DND-41 (cell line): ENCODE measurements around the gene PARN.

Experiments used
- ATAC-seq: fragments of 200-7000 bp; cut with Tn5 transposase; 3 replicates; pipeline ENCODE4 v1.9.1; 2021; ENCODE audit warnings: low read depth; ENCODE audit not compliant: insufficient read depth
- DNase-seq: peaks from one replicate; pipeline ENCODE4 v3.0.0-alpha.2; 2020
- H2AFZ ChIP-seq: 2 replicates; pipeline ENCODE4 v1.6.0; 2012; ENCODE audit warnings: low read depth, low read length
- H3K27ac ChIP-seq: 2 replicates; pipeline ENCODE4 v1.5.1; 2012; ENCODE audit warnings: low read length, inconsistent platforms
- H3K27me3 ChIP-seq: fragments of 200-600 bp; sonication (generic); 2 replicates; pipeline ENCODE4 v1.6.0; 2012; ENCODE audit warnings: low read length, mild to moderate bottlenecking, inconsistent platforms; ENCODE audit not compliant: insufficient read depth, poor library complexity
- H3K36me3 ChIP-seq: 2 replicates; pipeline ENCODE4 v1.5.1; 2012; ENCODE audit warnings: low read length, inconsistent platforms; ENCODE audit not compliant: insufficient read depth
- H3K4me1 ChIP-seq: 2 replicates; pipeline ENCODE4 v1.5.1; 2012; ENCODE audit warnings: mild to moderate bottlenecking, low read length; ENCODE audit not compliant: insufficient read depth
- H3K4me2 ChIP-seq: 2 replicates; pipeline ENCODE4 v1.6.0; 2012; ENCODE audit warnings: mild to moderate bottlenecking, moderate library complexity, low read length, inconsistent platforms; ENCODE audit not compliant: insufficient read depth
- H3K4me3 ChIP-seq, 2 experiments: fragments of 200-600 bp in 1 of 2; shearing (Covaris generic) in 1 of 2; 2 replicates each; pipeline ENCODE4 v1.5.1; 2012 to 2016; ENCODE audit warnings: inconsistent platforms in 2 of 2, low read length in 2 of 2, mild to moderate bottlenecking in 2 of 2, low read depth in 1 of 2, moderate library complexity in 1 of 2
- H3K79me2 ChIP-seq: 2 replicates; pipeline ENCODE4 v1.6.0; 2012; ENCODE audit warnings: low read length, inconsistent platforms; ENCODE audit not compliant: insufficient read depth
- H3K9ac ChIP-seq: 2 replicates; pipeline ENCODE4 v1.6.0; 2012; ENCODE audit warnings: low read depth, mild to moderate bottlenecking, inconsistent platforms, low read length, moderate library complexity
- H3K9me3 ChIP-seq: 2 replicates; pipeline ENCODE4 v1.5.1; 2012; ENCODE audit warnings: low read length, moderate library complexity, mild to moderate bottlenecking, inconsistent platforms; ENCODE audit not compliant: insufficient read depth, severe bottlenecking
- H4K20me1 ChIP-seq: 2 replicates; pipeline ENCODE4 v1.6.0; 2012; ENCODE audit warnings: low read length; ENCODE audit not compliant: insufficient read depth
- EZH2 ChIP-seq: IDR thresholded peaks from 3 replicates; pipeline ENCODE4 v1.6.1; 2012; ENCODE audit warnings: borderline replicate concordance, low read depth, mild to moderate bottlenecking, moderate library complexity, low read length, inconsistent platforms; ENCODE audit not compliant: severe bottlenecking
- TF ChIP-seq, protein P1 (sequence below): IDR thresholded peaks from 2 replicates; pipeline ENCODE4 v1.5.1; 2012; ENCODE audit warnings: borderline replicate concordance, low read length, moderate library complexity, mild to moderate bottlenecking; ENCODE audit not compliant: poor library complexity, severe bottlenecking; ENCODE audit errors: extremely low read depth

Gene PARN

DNA sequence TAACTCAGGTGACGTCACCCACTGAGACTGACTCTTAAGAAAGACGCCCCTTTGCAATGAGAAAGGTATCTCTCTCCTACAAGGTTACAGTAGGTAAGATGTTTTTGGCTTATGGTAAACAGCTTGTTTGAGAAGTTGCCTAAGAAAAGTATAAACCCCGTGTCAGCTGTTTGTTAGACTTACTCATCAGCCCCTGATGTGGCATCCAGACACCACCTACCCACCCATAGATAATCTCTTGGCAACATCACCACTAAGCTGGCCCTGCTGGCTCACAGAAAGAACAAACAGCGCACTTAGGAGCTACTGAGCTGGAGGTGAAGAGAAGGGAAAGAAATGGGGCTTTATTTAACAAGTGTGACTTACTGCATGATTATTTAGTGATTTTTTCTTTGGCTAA is 121.0 kb downstream of the PARN start:
- Histone ChIP-seq H3K4me1 (peaks cover 4% of the 10 kb centered on the region; the same call in 1 of the 2 replicates), H3K27ac (no peak overlapping the region), H2AFZ (no peak overlapping the region), H3K36me3 (0 out of 2 replicates have a peak, but pooled peaks cover 2% of the 10 kb centered on the region), H3K9ac (no peak overlapping the region), H3K4me2 (no peak overlapping the region), H3K27me3 (no peaks in the 10 kb centered on the region), H3K4me3 (no peak overlapping the region), H3K9me3 (no peaks in the 10 kb centered on the region), H4K20me1 (peaks cover 4% of the 10 kb centered on the region; the same call in 1 of the 2 replicates), H3K79me2 (peaks cover 4% of the 10 kb centered on the region; the same call in 1 of the 2 replicates)
- TF ChIP-seq, protein P1, sequence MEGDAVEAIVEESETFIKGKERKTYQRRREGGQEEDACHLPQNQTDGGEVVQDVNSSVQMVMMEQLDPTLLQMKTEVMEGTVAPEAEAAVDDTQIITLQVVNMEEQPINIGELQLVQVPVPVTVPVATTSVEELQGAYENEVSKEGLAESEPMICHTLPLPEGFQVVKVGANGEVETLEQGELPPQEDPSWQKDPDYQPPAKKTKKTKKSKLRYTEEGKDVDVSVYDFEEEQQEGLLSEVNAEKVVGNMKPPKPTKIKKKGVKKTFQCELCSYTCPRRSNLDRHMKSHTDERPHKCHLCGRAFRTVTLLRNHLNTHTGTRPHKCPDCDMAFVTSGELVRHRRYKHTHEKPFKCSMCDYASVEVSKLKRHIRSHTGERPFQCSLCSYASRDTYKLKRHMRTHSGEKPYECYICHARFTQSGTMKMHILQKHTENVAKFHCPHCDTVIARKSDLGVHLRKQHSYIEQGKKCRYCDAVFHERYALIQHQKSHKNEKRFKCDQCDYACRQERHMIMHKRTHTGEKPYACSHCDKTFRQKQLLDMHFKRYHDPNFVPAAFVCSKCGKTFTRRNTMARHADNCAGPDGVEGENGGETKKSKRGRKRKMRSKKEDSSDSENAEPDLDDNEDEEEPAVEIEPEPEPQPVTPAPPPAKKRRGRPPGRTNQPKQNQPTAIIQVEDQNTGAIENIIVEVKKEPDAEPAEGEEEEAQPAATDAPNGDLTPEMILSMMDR = no peak
- no peak for TF ChIP-seq EZH2
- DNase-seq (no peak), ATAC-seq (no peak)

DNA sequence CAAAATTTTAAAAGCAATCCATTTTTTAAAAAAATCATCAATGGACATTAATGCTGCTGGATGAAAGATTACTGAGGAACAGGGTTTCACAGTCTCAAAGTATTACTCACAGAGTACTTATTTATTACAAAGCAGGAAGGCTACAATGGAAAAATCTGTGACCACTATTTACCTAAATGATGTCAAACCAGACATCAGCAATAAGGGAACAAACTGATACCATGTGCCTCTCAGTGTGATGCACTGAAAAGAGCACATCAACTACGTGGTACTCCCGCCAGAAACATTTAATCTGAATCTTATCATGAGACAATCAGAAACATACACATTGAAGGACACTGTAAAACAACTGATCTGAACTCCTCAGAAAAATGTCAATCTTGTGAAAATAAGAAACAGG is 124.2 kb downstream of the PARN start:
- Histone ChIP-seq H3K9me3 (no peaks in the 10 kb centered on the region), H3K27me3 (no peaks in the 10 kb centered on the region), H3K36me3 (0 out of 2 replicates have a peak, but pooled peaks cover 2% of the 10 kb centered on the region), H3K27ac (no peak overlapping the region), H3K4me3 (no peak overlapping the region), H2AFZ (no peak overlapping the region), H3K9ac (no peak overlapping the region), H3K4me2 (no peak overlapping the region), H3K4me1 (no peaks in the 10 kb centered on the region), H3K79me2 (peaks cover 2% of the 10 kb centered on the region; the same call in 1 of the 2 replicates), H4K20me1 (peaks cover 9% of the 10 kb centered on the region; the same call in 1 of the 2 replicates)
- TF ChIP-seq EZH2 = no peak
- TF ChIP-seq, protein P1 = no peak
- no peak for ATAC-seq
- no peak for DNase-seq

DNA sequence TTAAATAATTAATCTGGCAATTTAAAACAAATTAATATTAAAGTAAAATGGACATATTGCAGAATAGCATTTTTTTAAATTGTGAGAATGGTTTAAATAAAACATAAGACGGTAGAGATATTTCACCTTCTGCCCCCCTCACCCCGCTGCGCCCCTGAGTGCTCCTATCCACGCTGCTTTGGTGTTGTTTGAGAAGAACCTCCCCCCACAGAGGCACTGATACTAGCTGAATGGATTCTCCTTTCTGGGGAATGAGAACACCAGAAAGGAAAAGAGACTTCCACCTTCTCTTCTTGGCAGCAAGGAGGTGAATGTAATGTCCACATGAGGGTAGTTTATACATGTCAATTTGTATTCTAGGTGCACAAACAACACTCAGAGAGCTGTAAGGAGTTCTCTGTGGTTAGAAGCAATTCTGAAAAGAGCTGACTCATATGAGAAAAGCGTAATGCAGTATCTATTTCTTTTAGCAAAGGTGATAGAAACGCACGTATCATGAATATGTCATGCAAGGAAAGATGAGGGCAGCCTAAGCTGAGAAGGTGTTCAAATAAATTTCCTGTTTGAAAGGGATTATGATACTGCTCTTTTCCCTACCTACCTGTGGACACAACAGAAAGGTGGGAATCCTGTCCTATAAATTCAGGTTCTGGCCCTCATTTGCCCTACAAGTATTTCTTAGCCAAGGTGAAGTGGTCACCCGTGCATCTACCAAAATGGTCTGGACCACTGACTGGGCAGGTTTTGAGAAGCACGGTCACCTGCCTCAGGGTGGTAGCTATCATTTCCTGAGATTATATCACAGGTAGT is 126.9 kb downstream of the PARN start:
- H3K27ac ChIP-seq = no peak overlapping the region
- TF ChIP-seq, protein P1 = no peak
- no peak for TF ChIP-seq EZH2
- no peak overlapping the region for H3K9ac ChIP-seq
- no peak overlapping the region for H3K4me2 ChIP-seq
- ATAC-seq (no peak), DNase-seq (no peak)
- H4K20me1 ChIP-seq = peaks cover 8% of the 10 kb centered on the region; the same call in 1 of the 2 replicates
- H3K36me3 ChIP-seq = no peaks in the 10 kb centered on the region
- no peaks in the 10 kb centered on the region for H3K27me3 ChIP-seq
- no peak overlapping the region for H3K4me3 ChIP-seq
- no peaks in the 10 kb centered on the region for H3K79me2 ChIP-seq
- no peaks in the 10 kb centered on the region for H3K4me1 ChIP-seq
- H3K9me3 ChIP-seq = no peaks in the 10 kb centered on the region
- no peak overlapping the region for H2AFZ ChIP-seq
